ENCODE data around the gene TMEM95. TPM values are rescaled to one million over a fixed set of nuclear protein-coding genes. Genes with fewer than 3 reads are reported as not detected.

TMEM95 gene
- total and polyA plus RNA-seq, 2 of the 8 experiments (the other 6 are each of a cell fraction or from before 2014, with no cell fraction given), result not detected

GRCh38 chr17:7403043-7403726 lies 48.2 kb downstream of the TMEM95 start:
- FAIRE-seq (peak; percentile 73), DNase-seq (ENCODE audit: low read depth in 1 of 2, low spot score in 2 of 2) (peak in 1 of 2 experiments; percentile 76)
- Histone ChIP-seq H3K9ac (replicated peaks in 1 of 4; ENCODE audit: extremely low read depth in 1 of 4, low read depth in 3 of 4, low read length in 3 of 4) (peak overlapping the region in 2 of 4 experiments; percentile 25 to 61; a peak in 3 of 7 replicates), H4K8ac (ENCODE audit: extremely low read depth, insufficient read depth, low read length) (no peak overlapping the region), H3K27me3 (replicated peaks in 1 of 4; ENCODE audit: control insufficient read depth in 3 of 4, extremely low read depth in 1 of 4, insufficient read depth in 3 of 4, low read length in 3 of 4) (no peaks in the 10 kb centered on the region; a peak in 1 of 7 replicates), H3K18ac (ENCODE audit: extremely low read depth, low read length) (peak overlapping the region; percentile 32; the same call in 1 of the 2 replicates), H2BK20ac (ENCODE audit: low read length) (no peak overlapping the region), H3K9me3 (ENCODE audit: insufficient read depth in 2 of 2, low read depth in 1 of 2, low read length in 1 of 2) (no peaks in the 10 kb centered on the region), H3K4me3 (ENCODE audit: extremely low read depth in 1 of 4, insufficient read depth in 2 of 4, low read depth in 3 of 4, low read length in 4 of 4) (peak overlapping the region; percentile 67 to 94 (median 74)), H2BK120ac (replicated peaks; ENCODE audit: low read depth, low read length) (no peak overlapping the region), H2BK12ac (ENCODE audit: low read depth, low read length) (no peak overlapping the region), H2BK5ac (ENCODE audit: low read depth, low read length) (peak overlapping the region; percentile 76), H2AFZ (ENCODE audit: low read length) (no peak overlapping the region), H3K4me2 (ENCODE audit: insufficient read depth in 1 of 2, low read depth in 2 of 2, low read length in 2 of 2) (peak overlapping the region; percentile 84 to 90), H3K27ac (ENCODE audit: low read depth, low read length) (no peak overlapping the region), H3K36me3 (ENCODE audit: control insufficient read depth in 2 of 4, insufficient read depth in 4 of 4, low read length in 3 of 4) (no peaks in the 10 kb centered on the region), H2BK15ac (ENCODE audit: low read length) (no peak overlapping the region), H3K14ac (ENCODE audit: insufficient read length) (peak overlapping the region; percentile 21), H3K56ac (replicated peaks; ENCODE audit: insufficient read length, low read depth, low read length) (no peak overlapping the region), H3K23ac (ENCODE audit: insufficient read length) (no peak overlapping the region), H3K4ac (replicated peaks; ENCODE audit: insufficient read length, low read depth, low read length) (peak overlapping the region; percentile 5), H4K5ac (ENCODE audit: insufficient read length, low read depth, low read length) (peak overlapping the region; percentile 60), H3K79me2 (ENCODE audit: control insufficient read depth in 1 of 2, insufficient read depth in 2 of 2, low read length in 2 of 2) (peaks cover 0 to 8% of the 10 kb centered on the region in 2 experiments; a peak in 1 of 4 replicates), H3K23me2 (ENCODE audit: low read depth, low read length) (peaks cover 13% of the 10 kb centered on the region; the same call in 1 of the 2 replicates), H2AK5ac (ENCODE audit: low read depth, low read length) (peak overlapping the region; percentile 75; the same call in 1 of the 2 replicates), H3K79me1 (ENCODE audit: low read depth, low read length) (peaks cover 5% of the 10 kb centered on the region), H4K91ac (replicated peaks; ENCODE audit: insufficient read length, low read length) (no peak overlapping the region), H3K4me1 (replicated peaks in 1 of 4; ENCODE audit: control insufficient read depth in 3 of 4, insufficient read depth in 4 of 4, low read length in 3 of 4) (peaks cover 0 to 13% (median 9%) of the 10 kb centered on the region in 4 experiments; a peak in 5 of 7 replicates), H4K20me1 (replicated peaks in 1 of 2; ENCODE audit: control insufficient read depth in 1 of 2, insufficient read depth in 2 of 2, low read length in 2 of 2) (peaks cover 0 to 6% of the 10 kb centered on the region in 2 experiments)
- POLR2A ChIA-PET (ENCODE audit: partially characterized antibody), result interaction anchor here (0.6 to 8.2 kb wide), 16 partner anchors 8 to 204 kb away, joined by 3 to 66 read pairs (median 6); partner anchors contain the start of genes FGF11, PHF23, PLSCR3 and POLR2A
- WGBS, 2 experiments (ENCODE audit: extremely low coverage in 1 of 2, insufficient coverage in 1 of 2, insufficient read length in 1 of 2, insufficient replicate concordance in 2 of 2, low coverage in 1 of 2, low lambda C conversion rate in 2 of 2, missing lambda C conversion rate in 1 of 2), result 25% methylated on average over 15 of the region's 16 CpGs; no CpG with 5 or more reads in 1 of the 2 experiments
- CTCF ChIA-PET (ENCODE audit: partially characterized antibody), result interaction anchor here (0.8 to 3.5 kb wide), 11 partner anchors 8 to 158 kb away, joined by 3 to 26 read pairs (median 5); partner anchors contain the start of genes TMEM102 and TMEM95
- TF ChIP-seq CHD1 (IDR thresholded peaks at IDR 0.05; ENCODE audit: low read depth, low read length), result no peak
- TF ChIP-seq MAX (IDR thresholded peaks at IDR 0.05), result 0 out of 2 replicates have a peak, but pooled peaks have one; percentile 1
- no peak for TF ChIP-seq TAF7 (optimal IDR thresholded peaks at IDR 0.05; ENCODE audit: borderline replicate concordance, low read depth, low read length)
- TF ChIP-seq KDM4A (IDR thresholded peaks at IDR 0.05; ENCODE audit: low read depth, low read length, severe bottlenecking), result peak; percentile 2

Data from H1 (cell line).